Measurements from ENCODE around the gene COL4A2.
"Not testable (repeated sequence)": the region's sequence is repeated elsewhere in the genome, so short reads cannot be mapped to it uniquely, and the experiment has no call there.

Gene COL4A2

GRCh38 chr13:110395616-110396015 lies 88.5 kb downstream of the COL4A2 start:
- H3K36me3 Mint-ChIP-seq (ENCODE audit: low read depth); H3K4me1 Mint-ChIP-seq (ENCODE audit: low read depth); H3K9me3 Mint-ChIP-seq; H3K27ac Mint-ChIP-seq; H3K4me3 Mint-ChIP-seq; DNase-seq: not testable (repeated sequence)
- H3K27me3 Mint-ChIP-seq = peaks cover 90% of the 10 kb centered on the region

GRCh38 chr13:110396476-110396875 lies 89.4 kb downstream of the COL4A2 start:
- Mint-ChIP-seq H3K36me3 (ENCODE audit: low read depth) (no peaks in the 10 kb centered on the region), H3K27me3 (peaks cover 90% of the 10 kb centered on the region), H3K4me3 (no peak overlapping the region), H3K9me3 (no peaks in the 10 kb centered on the region), H3K4me1 (ENCODE audit: low read depth) (no peaks in the 10 kb centered on the region), H3K27ac (no peak overlapping the region)
- no peak for DNase-seq

DNA sequence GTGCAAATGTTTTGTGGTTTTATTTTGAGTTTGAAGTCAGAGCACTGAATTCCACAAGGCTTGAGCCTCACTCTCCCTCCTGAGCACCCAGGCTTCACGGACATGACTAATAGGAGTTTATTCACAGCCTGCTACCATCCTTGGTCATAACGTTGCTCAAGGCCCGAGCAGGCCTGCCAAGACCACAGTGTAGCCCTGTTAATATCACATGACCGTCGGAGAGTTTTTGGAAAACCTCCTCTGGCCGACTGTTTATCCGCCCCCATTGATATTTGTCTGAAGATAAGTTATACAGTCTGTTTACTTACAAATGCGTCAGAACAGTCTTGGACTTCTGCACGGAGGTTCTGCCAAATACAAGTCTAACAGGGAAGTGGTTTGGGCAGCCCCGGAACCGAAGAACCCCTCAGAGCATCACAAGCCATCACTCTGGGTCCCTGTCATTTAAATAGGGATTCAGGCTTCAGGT lies 89.9 kb downstream of the COL4A2 start:
- Mint-ChIP-seq H3K27ac (no peak overlapping the region), H3K4me3 (no peak overlapping the region), H3K9me3 (no peaks in the 10 kb centered on the region), H3K36me3 (ENCODE audit: low read depth) (no peaks in the 10 kb centered on the region), H3K27me3 (peaks cover 89% of the 10 kb centered on the region), H3K4me1 (ENCODE audit: low read depth) (no peaks in the 10 kb centered on the region)
- DNase-seq = no peak

DNA sequence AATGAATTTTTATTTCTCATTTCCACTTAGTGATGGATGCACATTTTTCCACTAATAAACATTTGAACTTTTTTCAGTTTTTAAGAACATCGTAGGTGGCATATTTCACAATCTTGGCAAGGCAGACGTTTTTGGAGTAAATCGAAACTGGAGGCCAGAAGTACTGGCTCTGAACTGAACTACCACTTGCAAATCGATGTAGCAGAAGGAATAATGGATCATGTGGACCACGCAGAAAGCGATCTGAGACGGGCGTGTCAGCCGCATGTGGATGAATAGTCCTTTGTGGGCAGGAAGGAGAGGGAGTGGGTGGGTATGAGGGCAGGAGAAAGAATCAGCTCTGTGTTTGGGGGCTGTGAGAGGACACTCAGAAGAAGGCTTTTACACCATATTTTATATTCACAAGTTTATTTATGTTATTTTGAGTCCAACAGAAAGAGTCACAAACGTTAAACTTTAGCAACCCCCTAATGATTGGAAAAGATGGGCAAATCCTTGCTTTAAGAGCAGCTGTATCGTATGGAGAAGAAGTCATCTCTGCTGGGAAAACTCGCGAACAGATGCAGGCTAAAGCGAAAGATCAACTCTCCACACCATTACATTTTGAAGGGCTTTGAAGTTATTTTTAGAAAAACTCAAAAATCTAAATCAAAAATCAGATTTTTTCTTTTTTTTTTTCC lies 90.5 kb downstream of the COL4A2 start:
- Mint-ChIP-seq H3K36me3 (ENCODE audit: low read depth) (no peaks in the 10 kb centered on the region), H3K9me3 (no peaks in the 10 kb centered on the region), H3K27me3 (peaks cover 89% of the 10 kb centered on the region), H3K4me1 (ENCODE audit: low read depth) (no peaks in the 10 kb centered on the region), H3K27ac (no peak overlapping the region), H3K4me3 (no peak overlapping the region)
- no peak for DNase-seq

DNA sequence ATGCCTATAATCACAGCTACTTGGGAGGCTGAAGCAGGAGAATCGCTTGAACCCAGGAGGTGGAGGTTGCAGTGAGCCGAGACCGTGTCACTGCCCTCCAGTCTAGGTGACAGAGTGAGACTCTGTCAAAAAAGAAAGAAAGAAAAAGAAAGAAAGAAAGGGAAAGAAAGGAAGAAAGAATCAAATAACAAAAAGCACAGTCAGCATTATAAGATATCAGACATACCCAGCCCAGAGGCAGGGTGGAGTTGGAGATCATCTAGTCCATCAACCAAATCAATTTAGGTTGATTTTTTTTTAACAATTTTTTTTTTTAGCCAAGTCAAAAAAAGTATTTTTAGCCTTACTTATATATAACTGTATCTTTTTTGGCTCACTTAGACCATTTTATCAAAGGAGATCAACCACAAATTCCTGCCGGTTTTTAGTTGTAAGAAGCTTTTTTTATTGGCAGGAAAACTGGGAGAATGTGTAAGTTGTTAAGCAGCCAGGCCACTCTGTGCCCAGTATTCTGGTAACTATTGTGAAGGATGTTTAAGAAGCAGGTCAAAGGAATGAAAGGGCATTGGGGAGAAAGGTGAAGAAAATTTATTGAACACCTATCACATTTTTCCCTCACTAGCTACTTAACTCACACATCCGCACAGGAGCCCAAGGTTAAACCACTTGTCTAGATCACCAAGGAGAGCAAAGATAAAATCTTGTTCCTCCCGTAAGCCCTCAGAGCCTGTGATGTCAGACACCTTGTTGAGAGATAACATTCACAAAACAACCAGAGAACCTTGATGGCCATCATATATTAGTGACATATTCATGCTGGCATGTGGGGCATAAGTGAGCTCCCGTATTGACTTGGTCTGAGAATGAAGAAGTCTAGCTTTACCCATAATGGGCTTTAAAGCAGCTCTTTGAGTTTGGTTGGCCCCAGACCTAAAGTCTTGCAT lies 91.8 kb downstream of the COL4A2 start:
- Mint-ChIP-seq H3K27me3 (peaks cover 97% of the 10 kb centered on the region), H3K4me3 (no peak overlapping the region), H3K4me1 (ENCODE audit: low read depth) (no peaks in the 10 kb centered on the region), H3K27ac (no peak overlapping the region), H3K36me3 (ENCODE audit: low read depth) (no peaks in the 10 kb centered on the region), H3K9me3 (no peaks in the 10 kb centered on the region)
- DNase-seq = no peak

- Mint-ChIP-seq H3K9me3 (no peaks in the 10 kb centered on the region), H3K27me3 (peaks cover 96% of the 10 kb centered on the region), H3K36me3 (ENCODE audit: low read depth) (no peaks in the 10 kb centered on the region), H3K4me3 (no peak overlapping the region), H3K4me1 (ENCODE audit: low read depth) (no peaks in the 10 kb centered on the region), H3K27ac (no peak overlapping the region)
- DNase-seq = no peak
Measured at GRCh38 chr13:110399801-110400200, 92.7 kb downstream of the COL4A2 start.

DNA sequence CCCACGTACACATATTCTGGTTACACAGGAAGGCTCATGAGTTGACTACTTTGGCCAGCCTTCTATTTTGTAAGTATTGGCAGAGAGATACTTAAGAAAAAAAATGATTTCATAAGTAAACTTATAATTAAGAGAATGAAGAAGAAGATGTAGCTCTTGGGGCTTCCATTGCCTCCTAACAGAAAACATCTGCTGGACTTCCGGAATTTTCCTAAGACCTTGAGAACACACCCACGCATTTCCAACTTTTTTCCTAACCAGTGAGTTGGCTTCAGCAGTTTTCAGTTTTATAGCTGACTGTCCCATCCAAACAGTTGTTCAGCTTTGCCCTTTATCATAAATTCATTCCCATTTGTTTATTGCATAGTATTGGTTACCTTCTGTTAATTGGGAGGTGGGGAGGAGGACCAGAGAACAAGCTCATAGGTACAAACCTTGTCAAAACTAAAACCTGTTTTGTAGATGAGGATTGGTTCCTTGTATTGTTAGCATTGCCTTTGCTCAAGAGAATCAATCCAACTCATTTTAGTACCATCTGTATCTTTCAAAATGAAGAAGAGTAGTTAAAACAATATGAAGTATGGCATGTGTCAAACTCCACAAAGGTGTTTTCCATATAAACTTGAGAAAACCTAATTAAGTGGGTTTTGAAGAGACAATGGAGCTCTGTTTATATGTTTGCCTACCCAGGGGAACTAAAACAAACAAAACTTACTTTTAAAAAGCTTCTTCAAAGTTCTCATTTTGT lies 93.9 kb downstream of the COL4A2 start:
- Mint-ChIP-seq H3K27ac (no peak overlapping the region), H3K36me3 (ENCODE audit: low read depth) (no peaks in the 10 kb centered on the region), H3K27me3 (peaks cover 95% of the 10 kb centered on the region), H3K4me1 (ENCODE audit: low read depth) (peaks cover 6% of the 10 kb centered on the region), H3K9me3 (no peaks in the 10 kb centered on the region), H3K4me3 (no peak overlapping the region)
- DNase-seq = no peak

DNA sequence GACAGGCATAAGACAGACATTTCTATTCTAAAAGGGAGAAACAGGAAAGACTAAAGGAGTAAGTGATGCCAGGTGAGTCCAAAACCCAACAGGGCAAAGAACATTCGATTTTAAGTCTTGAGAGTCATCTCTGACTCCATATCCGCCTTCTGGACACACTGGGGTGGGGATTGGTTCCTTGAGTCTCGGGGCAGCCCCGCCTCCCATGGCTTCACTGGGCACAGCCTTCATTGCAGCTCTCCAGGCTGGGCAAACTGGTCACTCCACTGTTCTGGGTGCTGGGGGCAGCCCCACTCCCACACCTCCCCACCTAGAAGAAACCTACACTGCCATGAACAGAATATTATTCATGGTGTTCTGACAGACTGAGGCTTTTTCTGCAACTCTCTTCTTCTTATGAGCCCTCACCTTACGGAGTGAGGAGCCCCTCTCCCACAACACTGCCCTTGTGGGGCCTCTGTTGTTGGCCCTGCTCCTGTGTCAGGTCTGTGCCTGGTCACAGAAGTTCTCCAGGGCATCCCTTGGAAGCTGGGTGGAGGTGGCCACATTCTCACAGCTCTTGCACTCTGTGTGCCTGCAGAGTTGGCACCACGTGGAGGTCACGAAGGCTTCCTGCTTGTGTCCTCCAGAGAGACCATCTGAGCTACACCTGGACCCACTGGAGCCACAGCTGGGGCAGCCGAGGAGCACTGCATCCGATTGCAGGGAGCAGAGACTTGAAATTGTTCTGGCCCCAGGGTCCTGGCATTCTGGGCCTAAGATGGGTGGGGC lies 95.4 kb downstream of the COL4A2 start:
- Mint-ChIP-seq H3K4me3 (no peak overlapping the region), H3K4me1 (ENCODE audit: low read depth) (peaks cover 6% of the 10 kb centered on the region), H3K27ac (no peak overlapping the region), H3K36me3 (ENCODE audit: low read depth) (no peaks in the 10 kb centered on the region), H3K9me3 (no peaks in the 10 kb centered on the region), H3K27me3 (peaks cover 94% of the 10 kb centered on the region)
- no peak for DNase-seq

DNA sequence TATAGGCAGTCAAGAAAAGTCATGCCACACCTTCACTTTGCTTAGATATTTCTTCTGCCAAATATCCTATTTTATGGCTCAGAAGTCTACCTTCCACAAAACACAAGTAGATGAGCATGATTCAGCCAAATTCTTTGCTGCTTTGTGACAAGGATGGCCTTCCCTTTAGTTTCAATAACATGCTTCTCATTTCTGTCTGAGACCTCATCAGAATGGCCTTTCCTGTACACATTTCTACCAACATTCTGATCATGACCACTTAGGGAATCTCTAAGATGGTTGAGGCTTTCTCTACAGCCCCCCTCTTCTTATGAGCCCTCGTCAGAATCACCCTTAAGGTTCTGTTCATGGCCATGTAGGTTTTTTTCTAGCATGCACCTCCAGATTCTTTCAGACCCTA lies 96.2 kb downstream of the COL4A2 start:
- Mint-ChIP-seq H3K4me1 (ENCODE audit: low read depth) (peaks cover 6% of the 10 kb centered on the region), H3K27ac (no peak overlapping the region), H3K9me3 (no peaks in the 10 kb centered on the region), H3K4me3 (no peak overlapping the region), H3K36me3 (ENCODE audit: low read depth) (no peaks in the 10 kb centered on the region), H3K27me3 (peaks cover 94% of the 10 kb centered on the region)
- DNase-seq = no peak

DNA sequence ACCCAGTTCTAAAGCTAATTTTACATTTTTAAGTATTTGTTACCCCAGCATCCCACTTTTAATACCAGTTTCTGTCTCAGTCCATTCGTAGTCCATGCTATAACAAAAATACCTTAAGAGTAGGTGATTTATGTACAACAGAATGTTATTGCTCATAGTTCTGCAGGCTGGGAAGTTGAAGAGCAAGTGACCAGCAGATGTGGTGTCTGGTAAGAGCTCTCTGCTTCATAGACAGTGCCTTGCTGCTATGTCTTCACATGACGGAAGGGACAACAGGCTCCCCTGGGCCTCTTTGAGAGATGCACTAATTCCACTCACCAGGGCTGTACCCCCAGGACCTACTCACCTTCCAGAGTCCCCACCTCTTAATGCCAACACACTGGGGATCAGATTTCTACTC lies 96.6 kb downstream of the COL4A2 start:
- Mint-ChIP-seq H3K4me1 (ENCODE audit: low read depth) (peaks cover 6% of the 10 kb centered on the region), H3K4me3 (no peak overlapping the region), H3K9me3 (no peaks in the 10 kb centered on the region), H3K27me3 (peaks cover 94% of the 10 kb centered on the region), H3K36me3 (ENCODE audit: low read depth) (no peaks in the 10 kb centered on the region), H3K27ac (no peak overlapping the region)
- no peak for DNase-seq

- Mint-ChIP-seq H3K27ac (no peak overlapping the region), H3K4me3 (no peak overlapping the region), H3K27me3 (peaks cover 93% of the 10 kb centered on the region), H3K36me3 (ENCODE audit: low read depth) (no peaks in the 10 kb centered on the region), H3K9me3 (no peaks in the 10 kb centered on the region), H3K4me1 (ENCODE audit: low read depth) (peaks cover 6% of the 10 kb centered on the region)
- no peak for DNase-seq
Measured at GRCh38 chr13:110404321-110404720, 97.2 kb downstream of the COL4A2 start.

GRCh38 chr13:110405597-110406450 lies 98.7 kb downstream of the COL4A2 start:
- no peaks in the 10 kb centered on the region for H3K36me3 Mint-ChIP-seq (ENCODE audit: low read depth)
- DNase-seq = no peak
- H3K9me3 Mint-ChIP-seq = no peaks in the 10 kb centered on the region
- H3K27ac Mint-ChIP-seq = no peak overlapping the region
- no peak overlapping the region for H3K4me3 Mint-ChIP-seq
- peaks cover 6% of the 10 kb centered on the region for H3K4me1 Mint-ChIP-seq (ENCODE audit: low read depth)
- peaks cover 95% of the 10 kb centered on the region for H3K27me3 Mint-ChIP-seq

- H3K9me3 Mint-ChIP-seq = no peaks in the 10 kb centered on the region
- H3K4me3 Mint-ChIP-seq = no peak overlapping the region
- no peak for DNase-seq
- H3K36me3 Mint-ChIP-seq (ENCODE audit: low read depth) = no peaks in the 10 kb centered on the region
- H3K27me3 Mint-ChIP-seq = peaks cover 96% of the 10 kb centered on the region
- peaks cover 8% of the 10 kb centered on the region for H3K4me1 Mint-ChIP-seq (ENCODE audit: low read depth)
- no peak overlapping the region for H3K27ac Mint-ChIP-seq
Measured at GRCh38 chr13:110407021-110407420, 99.9 kb downstream of the COL4A2 start.
